H1 (cell line): ENCODE measurements around the gene NADK. TPM values are rescaled to one million over a fixed set of nuclear protein-coding genes. Genes with fewer than 3 reads are reported as not detected.

Experiments used
- BACH1 ChIP-seq: IDR thresholded peaks from 2 replicates; pipeline ENCODE4 v1.6.1; 2012; ENCODE audit warnings: low read length, improper control_type of control experiment
- EZH2 ChIP-seq: fragments of 200-600 bp; sonication (generic); IDR thresholded peaks from 2 replicates; pipeline ENCODE4 v1.7.1; 2012; ENCODE audit warnings: low read depth, mild to moderate bottlenecking, moderate library complexity, low read length, inconsistent platforms; ENCODE audit not compliant: severe bottlenecking
- RBBP5 ChIP-seq: IDR thresholded peaks from 2 replicates; pipeline ENCODE4 v1.7.1; 2012; ENCODE audit warnings: low read depth, mild to moderate bottlenecking, inconsistent platforms, low read length, moderate library complexity, borderline replicate concordance
- polyA plus RNA-seq, 7 experiments: library from polyadenylated mRNA; depleted of rRNA in 3 of 7; stranded (reverse) in 5 of 7; unstranded in 2 of 7; fragments of >200 nt in 5 of 7; fragments of 200-250 nt in 2 of 7; gene quantifications; 1 replicate in 5 of 7; 2 replicates in 1 of 7; 4 replicates in 1 of 7; pipeline versions ENCODE4 v1.2.1 to v1.2.3, GENCODE V29; 2011 to 2013; ENCODE audit warnings: missing spikeins in 2 of 7, mixed read lengths in 2 of 7
- total RNA-seq: library from RNA; stranded (reverse); fragmentation: NEBNext Ultra II Directional; extraction: Animal tissue kit (Norgen Biotek cat#: 25700); gene quantifications from 2 replicates; pipeline ENCODE4 v1.2.1, GENCODE V29; 2021
- TF ChIP-seq, protein P1 (sequence below): fragments of 300-600 bp; sonication (generic); IDR thresholded peaks from 2 replicates; pipeline ENCODE4 v1.7.1; 2012; ENCODE audit warnings: low read length, moderate library complexity, mild to moderate bottlenecking, inconsistent platforms; ENCODE audit not compliant: insufficient replicate concordance
- TF ChIP-seq, protein P2 (sequence below): IDR thresholded peaks from 2 replicates; pipeline ENCODE4 v1.6.1; 2012; ENCODE audit warnings: inconsistent platforms
- TF ChIP-seq, protein P3 (sequence below): IDR thresholded peaks from 2 replicates; pipeline ENCODE4 v1.6.1; 2012; ENCODE audit warnings: low read length, inconsistent platforms
- TF ChIP-seq, protein P4 (sequence below): IDR thresholded peaks from 2 replicates; pipeline ENCODE4 v1.6.1; 2012; ENCODE audit warnings: inconsistent platforms

The NADK gene
- total and polyA plus RNA-seq, 2 of the 8 experiments (the other 6 are each of a cell fraction or from before 2014, with no cell fraction given), result 78.0 to 89.7 TPM

DNA sequence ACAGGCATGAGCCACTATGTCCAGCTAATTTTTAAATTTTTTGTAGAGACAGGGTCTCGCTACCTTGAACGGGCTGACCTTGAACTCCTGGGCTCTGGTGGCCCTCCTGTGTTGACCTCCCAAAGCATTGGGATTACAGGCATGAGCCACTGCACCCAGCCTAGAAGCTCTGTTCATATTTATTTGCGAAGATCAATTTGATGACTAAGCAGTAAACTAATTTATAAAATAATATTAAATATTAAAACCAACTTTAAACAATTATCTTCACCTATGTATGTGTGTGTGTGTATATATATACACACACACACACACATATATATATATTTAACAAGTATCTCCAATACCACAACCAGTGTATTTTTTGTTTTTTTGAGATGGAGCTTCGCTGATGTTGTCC is 4.4 kb downstream of the NADK start (continued):
- TF ChIP-seq, protein P1, sequence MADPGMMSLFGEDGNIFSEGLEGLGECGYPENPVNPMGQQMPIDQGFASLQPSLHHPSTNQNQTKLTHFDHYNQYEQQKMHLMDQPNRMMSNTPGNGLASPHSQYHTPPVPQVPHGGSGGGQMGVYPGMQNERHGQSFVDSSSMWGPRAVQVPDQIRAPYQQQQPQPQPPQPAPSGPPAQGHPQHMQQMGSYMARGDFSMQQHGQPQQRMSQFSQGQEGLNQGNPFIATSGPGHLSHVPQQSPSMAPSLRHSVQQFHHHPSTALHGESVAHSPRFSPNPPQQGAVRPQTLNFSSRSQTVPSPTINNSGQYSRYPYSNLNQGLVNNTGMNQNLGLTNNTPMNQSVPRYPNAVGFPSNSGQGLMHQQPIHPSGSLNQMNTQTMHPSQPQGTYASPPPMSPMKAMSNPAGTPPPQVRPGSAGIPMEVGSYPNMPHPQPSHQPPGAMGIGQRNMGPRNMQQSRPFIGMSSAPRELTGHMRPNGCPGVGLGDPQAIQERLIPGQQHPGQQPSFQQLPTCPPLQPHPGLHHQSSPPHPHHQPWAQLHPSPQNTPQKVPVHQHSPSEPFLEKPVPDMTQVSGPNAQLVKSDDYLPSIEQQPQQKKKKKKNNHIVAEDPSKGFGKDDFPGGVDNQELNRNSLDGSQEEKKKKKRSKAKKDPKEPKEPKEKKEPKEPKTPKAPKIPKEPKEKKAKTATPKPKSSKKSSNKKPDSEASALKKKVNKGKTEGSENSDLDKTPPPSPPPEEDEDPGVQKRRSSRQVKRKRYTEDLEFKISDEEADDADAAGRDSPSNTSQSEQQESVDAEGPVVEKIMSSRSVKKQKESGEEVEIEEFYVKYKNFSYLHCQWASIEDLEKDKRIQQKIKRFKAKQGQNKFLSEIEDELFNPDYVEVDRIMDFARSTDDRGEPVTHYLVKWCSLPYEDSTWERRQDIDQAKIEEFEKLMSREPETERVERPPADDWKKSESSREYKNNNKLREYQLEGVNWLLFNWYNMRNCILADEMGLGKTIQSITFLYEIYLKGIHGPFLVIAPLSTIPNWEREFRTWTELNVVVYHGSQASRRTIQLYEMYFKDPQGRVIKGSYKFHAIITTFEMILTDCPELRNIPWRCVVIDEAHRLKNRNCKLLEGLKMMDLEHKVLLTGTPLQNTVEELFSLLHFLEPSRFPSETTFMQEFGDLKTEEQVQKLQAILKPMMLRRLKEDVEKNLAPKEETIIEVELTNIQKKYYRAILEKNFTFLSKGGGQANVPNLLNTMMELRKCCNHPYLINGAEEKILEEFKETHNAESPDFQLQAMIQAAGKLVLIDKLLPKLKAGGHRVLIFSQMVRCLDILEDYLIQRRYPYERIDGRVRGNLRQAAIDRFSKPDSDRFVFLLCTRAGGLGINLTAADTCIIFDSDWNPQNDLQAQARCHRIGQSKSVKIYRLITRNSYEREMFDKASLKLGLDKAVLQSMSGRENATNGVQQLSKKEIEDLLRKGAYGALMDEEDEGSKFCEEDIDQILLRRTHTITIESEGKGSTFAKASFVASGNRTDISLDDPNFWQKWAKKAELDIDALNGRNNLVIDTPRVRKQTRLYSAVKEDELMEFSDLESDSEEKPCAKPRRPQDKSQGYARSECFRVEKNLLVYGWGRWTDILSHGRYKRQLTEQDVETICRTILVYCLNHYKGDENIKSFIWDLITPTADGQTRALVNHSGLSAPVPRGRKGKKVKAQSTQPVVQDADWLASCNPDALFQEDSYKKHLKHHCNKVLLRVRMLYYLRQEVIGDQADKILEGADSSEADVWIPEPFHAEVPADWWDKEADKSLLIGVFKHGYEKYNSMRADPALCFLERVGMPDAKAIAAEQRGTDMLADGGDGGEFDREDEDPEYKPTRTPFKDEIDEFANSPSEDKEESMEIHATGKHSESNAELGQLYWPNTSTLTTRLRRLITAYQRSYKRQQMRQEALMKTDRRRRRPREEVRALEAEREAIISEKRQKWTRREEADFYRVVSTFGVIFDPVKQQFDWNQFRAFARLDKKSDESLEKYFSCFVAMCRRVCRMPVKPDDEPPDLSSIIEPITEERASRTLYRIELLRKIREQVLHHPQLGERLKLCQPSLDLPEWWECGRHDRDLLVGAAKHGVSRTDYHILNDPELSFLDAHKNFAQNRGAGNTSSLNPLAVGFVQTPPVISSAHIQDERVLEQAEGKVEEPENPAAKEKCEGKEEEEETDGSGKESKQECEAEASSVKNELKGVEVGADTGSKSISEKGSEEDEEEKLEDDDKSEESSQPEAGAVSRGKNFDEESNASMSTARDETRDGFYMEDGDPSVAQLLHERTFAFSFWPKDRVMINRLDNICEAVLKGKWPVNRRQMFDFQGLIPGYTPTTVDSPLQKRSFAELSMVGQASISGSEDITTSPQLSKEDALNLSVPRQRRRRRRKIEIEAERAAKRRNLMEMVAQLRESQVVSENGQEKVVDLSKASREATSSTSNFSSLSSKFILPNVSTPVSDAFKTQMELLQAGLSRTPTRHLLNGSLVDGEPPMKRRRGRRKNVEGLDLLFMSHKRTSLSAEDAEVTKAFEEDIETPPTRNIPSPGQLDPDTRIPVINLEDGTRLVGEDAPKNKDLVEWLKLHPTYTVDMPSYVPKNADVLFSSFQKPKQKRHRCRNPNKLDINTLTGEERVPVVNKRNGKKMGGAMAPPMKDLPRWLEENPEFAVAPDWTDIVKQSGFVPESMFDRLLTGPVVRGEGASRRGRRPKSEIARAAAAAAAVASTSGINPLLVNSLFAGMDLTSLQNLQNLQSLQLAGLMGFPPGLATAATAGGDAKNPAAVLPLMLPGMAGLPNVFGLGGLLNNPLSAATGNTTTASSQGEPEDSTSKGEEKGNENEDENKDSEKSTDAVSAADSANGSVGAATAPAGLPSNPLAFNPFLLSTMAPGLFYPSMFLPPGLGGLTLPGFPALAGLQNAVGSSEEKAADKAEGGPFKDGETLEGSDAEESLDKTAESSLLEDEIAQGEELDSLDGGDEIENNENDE, result no peak
- TF ChIP-seq, protein P2, sequence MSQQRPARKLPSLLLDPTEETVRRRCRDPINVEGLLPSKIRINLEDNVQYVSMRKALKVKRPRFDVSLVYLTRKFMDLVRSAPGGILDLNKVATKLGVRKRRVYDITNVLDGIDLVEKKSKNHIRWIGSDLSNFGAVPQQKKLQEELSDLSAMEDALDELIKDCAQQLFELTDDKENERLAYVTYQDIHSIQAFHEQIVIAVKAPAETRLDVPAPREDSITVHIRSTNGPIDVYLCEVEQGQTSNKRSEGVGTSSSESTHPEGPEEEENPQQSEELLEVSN, result no peak
- TF ChIP-seq RBBP5 (no peak), BACH1 (no peak), EZH2 (no peak)
- TF ChIP-seq, protein P3, sequence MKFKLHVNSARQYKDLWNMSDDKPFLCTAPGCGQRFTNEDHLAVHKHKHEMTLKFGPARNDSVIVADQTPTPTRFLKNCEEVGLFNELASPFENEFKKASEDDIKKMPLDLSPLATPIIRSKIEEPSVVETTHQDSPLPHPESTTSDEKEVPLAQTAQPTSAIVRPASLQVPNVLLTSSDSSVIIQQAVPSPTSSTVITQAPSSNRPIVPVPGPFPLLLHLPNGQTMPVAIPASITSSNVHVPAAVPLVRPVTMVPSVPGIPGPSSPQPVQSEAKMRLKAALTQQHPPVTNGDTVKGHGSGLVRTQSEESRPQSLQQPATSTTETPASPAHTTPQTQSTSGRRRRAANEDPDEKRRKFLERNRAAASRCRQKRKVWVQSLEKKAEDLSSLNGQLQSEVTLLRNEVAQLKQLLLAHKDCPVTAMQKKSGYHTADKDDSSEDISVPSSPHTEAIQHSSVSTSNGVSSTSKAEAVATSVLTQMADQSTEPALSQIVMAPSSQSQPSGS, result no peak
- TF ChIP-seq, protein P4, sequence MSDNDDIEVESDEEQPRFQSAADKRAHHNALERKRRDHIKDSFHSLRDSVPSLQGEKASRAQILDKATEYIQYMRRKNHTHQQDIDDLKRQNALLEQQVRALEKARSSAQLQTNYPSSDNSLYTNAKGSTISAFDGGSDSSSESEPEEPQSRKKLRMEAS, result no peak
